NCI-H1092 treated with DMSO at 0.1 percent for 48 hours (cell line): ENCODE measurements around the gene CHMP4A.

Experiments used
- DNase-seq: peaks from one replicate; lab custom pipeline; 2025; lab: John Stamatoyannopoulos, UW

CHMP4A gene

DNA sequence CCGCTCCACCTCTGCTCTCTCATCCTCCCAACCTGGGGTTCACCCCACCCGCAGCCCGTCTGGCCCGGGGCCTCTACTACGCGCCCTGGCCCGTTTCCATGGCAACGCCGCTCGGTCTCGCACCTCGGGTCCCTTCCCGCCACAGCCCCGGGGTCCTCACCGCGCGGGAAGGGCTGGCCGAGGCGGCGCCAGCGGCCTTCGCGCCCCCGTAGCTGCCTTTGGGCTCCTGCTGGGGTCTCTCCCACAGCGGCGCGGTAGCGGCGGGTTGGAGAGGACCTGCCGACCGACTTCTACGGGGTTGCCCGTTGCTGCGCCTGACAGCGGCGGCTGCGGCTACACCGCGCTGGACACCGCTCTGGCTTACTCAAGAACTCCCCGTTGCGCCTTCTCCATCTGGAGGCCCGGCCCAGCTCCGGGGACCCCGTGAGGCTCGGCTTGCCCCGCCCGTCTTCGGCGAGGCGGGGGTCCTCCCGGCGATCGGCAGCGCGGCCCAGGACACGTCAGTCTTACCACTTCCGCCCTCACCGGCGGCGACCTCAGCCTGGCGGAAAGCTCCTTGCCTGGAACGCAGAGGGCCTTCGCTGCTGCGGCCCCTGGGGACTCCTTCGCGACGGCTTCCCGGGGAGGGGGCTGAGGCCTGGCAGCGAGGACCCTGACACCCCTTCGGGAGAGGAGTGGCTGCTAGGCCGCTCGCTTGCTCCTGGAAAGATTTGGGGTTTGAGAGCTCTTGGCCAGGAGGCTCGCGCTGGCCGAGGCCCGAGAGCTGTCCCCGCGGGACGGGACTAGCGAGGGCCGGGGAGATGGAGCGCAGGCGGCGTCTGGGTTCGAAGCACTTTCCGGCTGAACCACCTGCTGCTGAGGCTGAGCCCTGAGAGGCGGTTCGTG is 17.9 kb downstream of the CHMP4A start, which contains the start of gene TM9SF1:
TM9SF1 (minus strand) TSS at position 256 of the 885 bp plus-strand sequence. CDS start 422 bp downstream, outside the sequence.
- peak; percentile 89 for DNase-seq

DNA sequence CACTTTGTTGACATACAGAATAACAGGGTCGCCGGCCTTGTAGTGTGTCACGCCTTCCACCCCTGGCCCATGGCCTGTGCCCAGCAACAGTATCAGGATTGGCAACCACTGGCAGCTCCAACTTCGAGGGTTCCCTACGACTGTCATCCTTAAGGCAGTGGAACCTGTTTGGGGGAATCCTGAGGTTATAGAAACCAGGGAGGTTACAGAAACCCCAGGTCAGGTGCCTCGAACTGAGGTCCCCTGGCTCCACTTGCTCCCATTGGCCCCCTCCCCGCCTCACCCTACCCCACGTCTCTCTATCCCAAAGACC is 18.5 kb downstream of the CHMP4A start:
- no peak for DNase-seq

DNA sequence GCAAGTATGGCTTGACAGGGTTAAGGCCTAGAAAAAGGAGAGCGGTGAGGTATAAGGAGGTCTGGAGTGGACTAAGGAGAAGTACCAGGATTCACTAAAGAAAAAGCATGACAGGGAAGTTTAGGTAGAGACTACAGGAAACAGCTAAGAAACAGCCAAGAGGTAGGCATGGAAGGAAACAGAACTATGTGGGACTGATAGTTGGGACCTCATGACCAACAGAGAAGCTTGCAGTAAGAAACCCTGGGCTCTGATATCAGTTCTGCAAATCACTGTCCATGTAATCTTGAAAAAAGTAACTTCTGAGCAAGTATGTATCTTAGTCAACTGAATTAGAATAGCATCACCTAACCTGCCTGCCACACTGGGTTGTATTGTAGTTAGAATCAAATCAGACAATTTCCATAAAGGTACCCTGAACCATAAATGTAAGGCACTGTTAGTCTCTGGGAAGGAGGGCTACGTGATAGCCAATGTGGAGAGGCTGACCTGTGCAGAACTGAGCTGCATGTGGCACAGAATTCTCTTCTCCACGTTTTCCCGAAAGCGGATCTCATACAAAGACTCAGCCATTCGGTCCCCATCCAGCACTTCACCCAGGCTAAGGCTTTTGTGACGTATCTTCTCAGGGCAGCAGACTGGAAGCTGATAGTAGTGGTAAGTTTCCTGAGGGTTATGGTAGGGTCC is 19.0 kb downstream of the CHMP4A start:
- DNase-seq: no peak

DNA sequence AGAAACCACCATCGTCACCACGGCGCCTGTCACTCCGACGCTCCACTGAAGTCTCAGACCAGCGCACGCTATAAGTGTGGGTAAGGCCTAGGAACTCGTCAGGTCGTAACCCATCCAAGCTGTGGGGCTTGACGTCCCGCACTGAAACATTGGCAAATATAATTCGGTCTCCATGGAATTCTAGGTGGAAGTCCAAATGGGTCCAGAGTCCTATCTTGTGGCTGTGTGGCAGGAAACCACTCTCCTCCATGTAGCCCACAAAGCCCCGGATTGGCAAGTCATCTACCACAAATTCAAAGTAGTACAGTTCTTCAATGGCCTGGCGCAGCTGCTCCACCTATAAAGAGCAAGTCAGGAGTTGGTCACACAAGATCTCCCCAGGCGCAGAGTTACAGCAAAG is 20.4 kb downstream of the CHMP4A start:
- no peak for DNase-seq

DNA sequence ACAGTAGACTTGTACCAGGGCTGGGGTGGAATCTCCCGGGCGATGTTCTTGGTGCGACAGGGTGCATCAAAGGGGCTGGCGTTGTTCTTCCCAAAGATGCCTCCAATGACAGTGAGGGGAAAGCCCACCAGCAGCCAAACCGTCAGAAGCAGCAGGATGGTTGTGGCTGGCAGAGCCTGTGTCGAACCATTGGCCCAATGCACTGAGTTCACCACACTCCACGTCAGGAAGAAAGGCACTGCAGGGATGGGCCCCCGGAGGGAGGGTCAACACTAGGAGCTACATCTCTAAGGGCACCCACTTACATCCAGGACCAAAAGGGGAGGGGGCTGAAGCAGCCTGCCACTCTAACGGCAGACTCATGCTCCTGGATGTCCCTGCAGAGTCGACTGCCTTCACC is 22.9 kb downstream of the CHMP4A start:
- no peak for DNase-seq

- no peak for DNase-seq
Measured at GRCh38 chr14:24189460-24189859, 23.8 kb downstream of the CHMP4A start.

- no peak for DNase-seq
Measured at GRCh38 chr14:24189059-24189375, 24.3 kb downstream of the CHMP4A start.

DNA sequence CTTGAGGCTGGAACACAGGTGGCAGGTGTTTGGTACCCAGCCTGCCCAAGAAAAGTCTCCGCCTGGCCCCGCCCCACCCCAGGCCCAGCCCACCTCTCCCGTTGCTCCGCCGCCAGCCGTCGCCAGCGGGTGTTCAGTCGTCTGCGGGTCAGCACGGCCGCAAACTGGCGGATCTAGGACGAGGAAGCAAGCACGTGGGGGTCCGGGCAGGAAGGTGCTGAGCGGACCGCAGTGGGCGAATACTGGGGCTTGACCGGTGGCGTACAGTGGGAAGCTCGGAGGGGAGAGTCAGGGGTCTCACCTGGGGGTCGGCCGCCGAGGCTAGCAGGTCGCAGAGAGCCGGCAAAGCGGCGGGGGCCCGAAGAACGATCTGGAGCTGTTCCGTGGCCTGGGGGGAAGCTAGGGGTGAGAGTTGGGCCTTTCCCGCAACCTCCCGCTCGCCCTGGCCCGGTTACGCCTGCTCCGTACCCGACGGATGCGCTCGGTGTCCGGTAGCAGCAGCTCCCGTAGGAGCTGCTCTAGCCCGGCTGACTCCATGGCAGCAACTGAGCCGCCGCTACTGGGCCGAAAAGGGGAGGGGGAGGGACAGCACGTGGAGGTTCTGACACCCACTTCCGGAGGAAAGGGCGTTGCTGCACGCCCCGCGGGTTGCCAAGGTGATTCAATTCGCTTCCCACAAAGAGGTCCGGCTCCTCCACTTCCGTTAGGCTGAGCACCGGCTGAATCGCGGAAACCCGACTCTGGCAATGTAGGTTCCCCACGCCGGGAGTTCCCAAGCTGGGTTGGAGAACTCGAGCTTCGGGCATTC is 24.8 kb downstream of the CHMP4A start, which contains the start of gene IPO4:
IPO4 (minus strand) TSS at position 566 of the 808 bp plus-strand sequence; CDS start at position 537, 29 bp downstream.
- peak; percentile 99 for DNase-seq

DNA sequence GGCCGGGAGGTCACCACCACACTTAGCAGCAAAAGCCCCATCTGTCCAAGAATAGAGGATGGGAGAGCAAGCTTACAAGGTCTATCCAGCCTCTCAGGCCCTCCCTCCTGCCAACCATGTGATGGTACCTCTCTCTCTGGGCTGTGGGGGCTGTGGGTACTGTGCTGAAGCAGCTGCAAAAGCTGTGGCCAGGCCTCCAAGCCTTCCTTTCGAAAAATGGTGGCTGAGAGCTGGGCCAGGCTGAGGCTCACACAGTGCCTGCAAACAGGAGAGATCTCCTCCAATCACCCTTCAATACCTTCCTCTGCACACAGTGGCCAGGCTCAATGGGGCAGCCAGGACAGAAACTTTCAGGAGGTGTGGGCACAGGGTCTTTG is 25.8 kb downstream of the CHMP4A start:
- no peak for DNase-seq

- DNase-seq: no peak
Measured at GRCh38 chr14:24186831-24187538, 26.3 kb downstream of the CHMP4A start.

DNA sequence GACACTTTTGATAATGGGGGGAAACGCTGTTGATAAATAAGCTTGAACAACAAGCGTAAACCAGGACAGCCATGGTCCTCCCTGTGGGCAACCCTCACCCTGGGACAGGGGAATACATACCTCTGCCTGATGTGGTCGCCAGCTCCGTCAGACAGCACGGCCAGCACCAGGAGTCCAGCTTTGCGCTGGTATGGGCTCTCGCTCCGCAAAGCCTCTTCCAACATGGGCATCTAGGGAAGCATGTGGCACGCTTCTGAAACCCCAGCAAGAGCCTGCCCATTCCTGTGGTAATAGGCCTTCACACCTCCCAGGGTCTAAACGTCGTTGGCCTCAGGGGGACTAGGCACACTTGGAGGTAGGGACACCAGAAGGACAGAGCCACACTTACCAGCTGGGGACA is 27.5 kb downstream of the CHMP4A start:
- DNase-seq: no peak

- DNase-seq: no peak
Measured at GRCh38 chr14:24185026-24185425, 28.3 kb downstream of the CHMP4A start.

GRCh38 chr14:24184104-24184970 is 29.0 kb downstream of the CHMP4A start:
- DNase-seq: no peak

DNA sequence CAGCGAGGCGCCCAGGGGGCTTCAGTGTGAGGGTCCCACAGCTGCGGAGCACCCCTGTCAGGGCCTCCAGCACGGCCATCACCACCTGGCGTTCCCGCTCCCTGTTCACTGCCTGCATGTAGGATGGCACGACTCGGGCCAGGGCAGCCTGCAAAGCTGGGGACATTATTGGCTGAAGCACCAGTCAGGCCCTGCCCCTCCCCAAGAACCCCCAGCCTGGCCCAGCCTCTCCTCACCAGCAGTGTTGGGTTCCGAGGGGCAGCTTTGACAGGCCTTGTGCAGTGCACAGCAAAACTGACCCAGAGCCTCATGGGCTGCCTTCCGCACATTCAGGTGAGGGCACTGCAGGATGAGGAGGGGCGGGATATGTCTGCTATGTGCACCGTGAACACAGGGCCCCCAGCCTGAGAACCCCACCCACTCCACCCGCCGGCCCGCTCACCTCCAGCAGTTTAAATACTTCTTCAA is 30.2 kb downstream of the CHMP4A start:
- no peak for DNase-seq

DNA sequence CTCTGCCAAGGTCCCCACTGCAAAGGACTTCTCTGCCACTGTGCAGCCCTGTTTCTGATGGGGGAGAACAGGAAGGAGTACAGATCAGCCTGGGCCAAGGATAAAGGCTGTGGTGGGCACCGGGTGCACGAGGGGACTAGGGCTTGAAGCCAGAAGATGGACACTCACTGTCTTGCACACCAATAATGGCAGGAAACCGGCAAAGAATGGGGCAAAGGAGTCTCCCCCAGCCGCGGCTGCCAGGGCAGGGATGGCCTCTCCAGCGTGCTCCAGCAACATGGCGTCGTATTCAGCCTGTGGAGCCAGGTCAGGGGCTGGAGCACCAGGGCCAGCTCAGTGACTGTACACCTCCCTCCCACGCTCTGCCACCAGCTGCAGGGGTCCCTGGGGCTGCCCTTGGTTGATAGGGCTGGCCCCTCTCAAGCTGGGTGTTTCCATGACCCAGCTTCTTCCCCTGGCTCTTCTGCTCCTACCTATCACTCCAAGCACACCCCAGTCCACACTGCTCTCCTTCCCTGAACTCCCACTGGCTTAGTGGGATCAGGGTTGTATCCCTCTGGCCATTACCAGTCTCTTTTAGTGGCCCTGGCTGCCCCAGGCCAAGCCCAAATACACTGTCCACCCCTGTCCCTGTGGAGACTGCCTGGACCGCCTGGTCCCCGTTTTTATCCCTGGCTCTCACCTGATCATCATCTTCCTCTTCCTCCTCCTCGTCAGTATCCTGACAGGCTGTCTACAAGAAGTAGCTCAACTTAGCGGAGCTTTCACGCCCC is 31.0 kb downstream of the CHMP4A start:
- no peak for DNase-seq

DNA sequence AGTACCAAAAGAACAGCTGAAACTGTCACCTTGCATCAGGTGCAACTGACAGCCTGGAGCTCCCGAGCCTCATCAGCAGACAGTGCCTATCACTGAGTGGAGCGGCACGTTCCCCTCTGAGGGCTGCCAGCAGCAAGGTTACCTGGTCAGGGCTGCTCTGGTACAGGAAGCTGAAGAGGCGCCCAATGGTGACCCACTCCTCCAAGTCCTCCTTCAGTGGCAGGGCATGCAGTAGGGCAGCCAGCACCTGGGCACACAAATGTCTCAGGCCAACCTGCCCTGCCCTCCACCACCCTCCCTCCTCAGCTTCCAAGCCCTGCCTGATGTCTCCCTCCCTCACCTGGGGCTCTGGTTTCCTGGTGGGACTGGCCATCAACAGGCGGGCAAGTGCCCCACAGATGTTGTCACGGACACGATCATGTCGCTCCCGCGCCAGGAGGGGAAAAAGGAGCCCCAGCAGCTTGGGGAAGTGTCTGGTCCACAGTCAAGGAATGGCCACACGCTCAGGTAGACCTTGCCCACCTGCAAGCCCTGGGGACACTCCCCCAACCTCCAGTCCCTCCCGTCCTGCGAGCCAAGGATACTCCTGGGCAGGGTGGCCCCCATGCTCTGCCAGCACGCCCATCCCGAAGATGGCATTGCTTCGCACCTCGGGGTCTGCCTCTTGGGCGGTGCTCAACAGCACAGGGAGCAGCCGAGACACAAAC is 31.8 kb downstream of the CHMP4A start:
- no peak for DNase-seq

GRCh38 chr14:24179961-24180796 is 33.1 kb downstream of the CHMP4A start:
- no peak for DNase-seq

DNA sequence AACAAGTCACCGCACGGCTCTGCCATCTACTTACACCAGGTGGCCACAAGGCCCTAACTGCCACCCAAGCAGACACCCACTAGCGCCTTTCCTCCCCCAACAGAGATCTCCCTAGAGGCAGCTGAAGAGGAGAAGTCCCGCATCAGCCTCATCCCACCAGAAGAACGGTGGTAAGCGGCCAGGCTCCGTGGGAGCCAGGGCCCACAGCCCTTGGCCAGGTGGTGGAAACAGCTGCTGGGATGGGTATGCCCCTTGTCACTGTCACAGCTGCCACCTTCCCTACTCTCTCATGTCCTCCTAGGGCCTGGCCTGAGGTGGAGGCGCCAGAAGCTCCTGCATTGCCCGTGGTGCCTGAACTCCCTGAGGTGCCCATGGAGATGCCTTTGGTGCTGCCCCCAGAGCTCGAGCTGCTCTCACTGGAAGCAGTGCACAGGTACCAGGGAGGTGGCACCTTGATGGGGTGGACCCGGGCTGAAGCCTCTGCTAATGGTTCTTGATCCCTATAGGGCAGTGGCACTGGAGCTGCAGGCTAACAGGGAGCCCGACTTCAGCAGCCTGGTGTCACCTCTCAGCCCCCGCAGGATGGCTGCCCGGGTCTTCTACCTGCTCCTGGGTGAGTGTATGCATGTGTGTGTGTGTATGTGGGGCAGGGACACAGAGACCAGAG is 33.9 kb downstream of the CHMP4A start:
- no peak for DNase-seq
